T-helper 22 cell (primary cell): ENCODE measurements around the gene RICTOR.

Source experiments
- DNase-seq: peaks from one replicate; pipeline ENCODE4 v3.0.0-alpha.2; 2020; ENCODE audit warnings: low read depth

RICTOR gene

DNA sequence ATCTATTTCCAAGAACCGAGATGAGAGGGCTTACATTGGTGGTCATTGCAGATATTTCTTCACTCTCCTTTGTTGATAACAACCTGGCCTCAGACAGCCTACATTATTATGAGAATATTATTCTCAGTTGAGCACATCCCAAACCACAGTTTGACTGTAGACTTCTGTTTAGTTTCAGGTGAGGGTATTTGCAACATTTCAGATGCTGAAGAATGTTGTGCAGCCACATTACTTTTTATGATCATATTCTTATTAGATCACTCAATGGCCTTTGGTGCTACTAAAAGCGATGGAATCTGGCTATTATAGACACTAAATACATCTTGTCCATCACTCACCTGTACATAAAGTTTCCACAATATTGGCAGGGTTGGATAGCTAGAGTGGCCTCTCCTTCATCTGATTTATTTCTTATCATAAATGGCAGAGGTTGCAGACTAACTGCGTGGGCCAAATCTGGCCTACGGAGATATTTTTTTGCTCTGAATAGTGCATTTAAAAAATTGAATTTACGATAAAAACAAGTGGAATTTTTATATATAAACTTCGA lies 26.2 kb upstream of the RICTOR start:
- DNase-seq, result no peak

DNA sequence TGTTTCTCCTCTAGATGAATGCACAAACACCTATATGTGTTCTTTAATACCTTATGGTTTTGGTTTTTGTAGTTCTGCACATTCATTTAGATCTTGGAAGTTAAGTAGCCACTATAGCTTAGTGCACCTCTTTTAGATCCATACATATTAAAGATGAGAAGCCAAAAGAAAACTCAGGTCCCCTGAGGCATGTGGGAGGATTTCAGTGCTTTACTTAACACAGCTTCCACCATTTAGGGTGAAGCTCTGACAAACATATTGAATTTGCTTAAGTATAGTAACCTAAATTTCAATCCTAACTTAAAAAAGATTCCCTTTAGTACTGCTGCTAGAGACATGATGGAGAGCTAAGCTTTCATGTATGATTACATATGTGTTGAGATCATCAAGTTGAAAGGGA lies 25.6 kb upstream of the RICTOR start:
- no peak for DNase-seq

DNA sequence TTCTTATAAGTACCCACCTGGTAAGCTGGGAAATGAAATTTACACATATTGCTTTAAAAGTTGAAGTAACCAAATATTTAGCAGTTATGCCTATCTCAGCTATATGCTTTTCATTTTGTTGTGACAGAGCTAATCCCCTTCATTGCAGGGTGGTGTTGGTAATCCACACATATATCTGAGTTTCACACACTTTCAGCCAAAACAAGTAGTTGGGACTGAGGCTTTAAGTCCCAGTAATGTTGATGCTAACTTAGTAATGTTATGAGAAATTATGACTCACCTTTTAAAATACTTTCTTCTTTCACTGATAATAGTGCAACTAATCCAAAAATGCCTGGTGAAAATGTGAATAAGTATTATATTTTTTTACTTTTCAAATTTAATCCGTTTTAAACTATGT lies 19.2 kb upstream of the RICTOR start:
- no peak for DNase-seq

DNA sequence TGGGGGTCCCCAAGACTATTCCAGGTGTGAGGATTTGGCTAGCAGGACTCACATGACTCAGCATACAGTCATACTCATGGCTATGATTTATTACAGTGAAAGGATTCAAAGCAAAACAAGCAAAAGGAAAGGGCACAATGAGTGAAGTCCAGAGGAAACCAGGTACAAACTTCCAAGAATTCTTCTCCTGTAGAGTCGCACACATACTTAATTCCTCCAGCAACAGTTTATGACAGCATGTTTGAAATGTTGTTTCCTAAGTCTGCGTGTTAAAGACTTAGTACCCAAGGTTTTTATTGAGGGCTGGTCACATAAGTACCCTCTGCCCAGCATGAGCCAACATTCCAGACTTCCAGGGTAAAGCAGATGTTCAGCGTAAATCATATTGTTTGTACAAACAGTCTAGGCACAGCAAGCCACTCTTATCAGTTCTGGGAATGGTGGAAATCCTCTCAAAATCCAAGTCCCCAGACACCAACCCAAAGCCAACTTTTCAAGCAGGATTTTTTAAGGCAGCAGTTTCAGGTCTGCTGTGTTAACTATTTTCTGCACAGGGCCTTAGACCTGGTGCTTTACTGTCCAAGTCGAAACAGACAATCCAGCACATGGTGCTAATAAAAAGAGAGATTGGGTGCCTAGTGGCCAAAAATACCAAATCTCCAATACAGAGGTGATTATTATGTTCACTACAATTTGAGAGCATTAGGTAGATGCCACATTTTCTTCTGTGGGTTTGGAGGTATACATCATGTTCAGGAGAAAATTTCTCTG lies 18.6 kb upstream of the RICTOR start:
- no peak for DNase-seq

DNA sequence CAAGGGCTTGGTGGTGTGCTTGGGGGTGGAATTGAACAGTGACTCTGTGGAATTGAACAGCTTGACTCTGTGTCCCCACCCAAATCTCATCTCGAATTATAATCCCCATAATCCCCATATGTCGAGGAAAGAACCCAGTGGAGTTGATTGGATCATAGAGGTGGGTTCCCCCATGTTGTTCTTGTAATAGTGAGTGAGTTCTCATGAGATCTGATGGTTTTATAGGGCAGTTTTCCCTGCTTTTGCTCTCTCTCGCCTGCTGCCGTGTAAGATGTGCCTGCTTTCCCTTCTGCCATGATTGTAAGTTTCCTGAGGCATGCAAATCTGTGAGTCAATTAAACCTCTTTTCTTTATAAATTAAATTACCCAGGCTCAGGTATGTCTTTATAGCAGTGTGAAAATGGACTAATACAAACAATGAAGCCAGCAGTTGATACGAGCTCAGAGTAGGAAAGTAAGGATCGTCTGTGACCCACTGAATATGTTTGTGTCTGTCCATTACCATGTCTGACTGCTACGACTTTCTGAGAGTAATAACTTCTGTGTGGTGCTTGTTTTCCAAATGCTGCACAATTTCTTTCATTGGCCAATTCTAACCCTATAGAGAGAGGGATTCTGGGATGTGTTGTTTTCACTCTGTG lies 17.9 kb upstream of the RICTOR start:
- DNase-seq, result no peak

DNA sequence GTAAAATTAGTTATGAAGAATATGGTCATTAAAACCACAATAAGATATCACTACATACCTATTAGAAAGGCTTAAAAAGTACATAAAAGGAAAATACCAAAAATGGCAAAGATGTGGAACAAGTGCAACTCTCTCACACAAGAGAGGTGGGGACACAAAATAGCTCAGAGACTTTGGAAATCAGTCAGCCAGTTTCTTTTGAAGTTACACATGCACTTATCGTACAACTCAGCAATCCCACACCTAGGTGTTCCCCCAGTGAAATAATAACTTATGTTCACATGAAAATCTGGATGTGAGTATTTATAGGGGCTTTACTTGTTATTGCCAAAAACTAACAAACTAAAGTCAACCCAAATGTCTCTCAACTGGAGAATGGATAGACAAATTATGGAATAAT lies 9.8 kb upstream of the RICTOR start:
- DNase-seq, result no peak

DNA sequence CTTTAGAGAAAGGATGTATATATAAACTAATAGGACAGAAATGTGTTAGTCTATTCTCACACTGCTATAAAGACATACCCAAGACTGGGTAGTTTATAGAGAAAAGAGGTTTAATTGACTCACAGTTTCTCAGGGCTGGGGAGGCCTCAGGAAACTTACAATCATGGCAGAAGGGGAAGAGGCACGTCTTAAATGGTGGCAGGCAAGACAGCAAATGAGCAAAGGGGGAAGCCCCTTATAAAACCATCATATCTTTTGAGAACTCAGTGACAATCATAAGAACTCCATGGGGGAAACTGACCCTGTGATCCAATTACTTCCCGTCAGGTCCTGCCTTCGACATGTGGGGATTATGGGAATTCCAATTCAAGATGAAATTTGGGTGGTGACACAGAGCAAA lies 8.8 kb upstream of the RICTOR start:
- DNase-seq, result no peak

DNA sequence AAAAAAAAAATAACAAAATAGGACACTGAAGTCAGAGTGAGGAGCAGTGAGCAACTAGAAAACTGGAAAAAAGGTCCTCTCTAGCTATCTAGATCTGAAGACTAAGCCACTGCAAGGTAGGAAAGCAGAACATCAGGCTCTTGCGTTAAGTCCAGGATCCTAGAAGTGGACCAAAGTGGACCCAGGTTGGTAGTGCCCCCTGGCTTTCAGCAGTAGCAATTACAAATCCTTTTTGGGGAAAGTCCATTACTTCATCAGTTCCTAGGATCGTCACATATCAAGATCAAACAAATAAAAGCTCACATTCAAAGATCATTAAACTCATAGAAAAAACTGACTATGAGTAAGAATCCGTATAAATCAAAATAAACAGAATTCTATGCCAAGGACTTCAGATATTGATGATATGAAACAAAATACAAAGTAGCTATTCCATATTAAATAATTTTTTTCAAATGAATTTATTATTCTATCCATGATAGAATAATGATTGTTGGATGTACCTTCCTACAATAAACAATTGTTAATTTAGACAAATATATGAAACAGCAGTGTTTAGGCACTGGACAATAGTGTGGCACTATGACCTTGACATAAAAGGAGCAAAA lies 6.5 kb upstream of the RICTOR start:
- DNase-seq, result no peak

DNA sequence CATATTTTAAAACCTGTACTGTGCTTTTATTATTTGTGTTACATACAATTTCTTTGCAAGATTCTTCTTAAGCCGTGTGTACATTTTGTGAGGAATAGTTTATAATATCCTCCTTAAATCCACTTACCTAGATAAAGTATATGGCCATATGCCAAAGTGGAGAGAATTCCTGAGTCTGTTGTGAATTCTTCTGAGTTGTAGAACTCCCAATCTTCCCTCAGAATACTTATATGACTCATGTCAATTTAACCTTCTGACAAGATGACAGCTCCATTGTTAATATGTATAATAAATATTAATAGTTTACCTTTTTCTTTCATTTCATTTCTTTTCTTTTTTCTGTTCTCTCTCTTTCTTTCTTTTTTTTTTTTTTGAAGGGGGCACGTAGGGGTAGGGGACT lies 6.0 kb upstream of the RICTOR start:
- DNase-seq, result no peak

DNA sequence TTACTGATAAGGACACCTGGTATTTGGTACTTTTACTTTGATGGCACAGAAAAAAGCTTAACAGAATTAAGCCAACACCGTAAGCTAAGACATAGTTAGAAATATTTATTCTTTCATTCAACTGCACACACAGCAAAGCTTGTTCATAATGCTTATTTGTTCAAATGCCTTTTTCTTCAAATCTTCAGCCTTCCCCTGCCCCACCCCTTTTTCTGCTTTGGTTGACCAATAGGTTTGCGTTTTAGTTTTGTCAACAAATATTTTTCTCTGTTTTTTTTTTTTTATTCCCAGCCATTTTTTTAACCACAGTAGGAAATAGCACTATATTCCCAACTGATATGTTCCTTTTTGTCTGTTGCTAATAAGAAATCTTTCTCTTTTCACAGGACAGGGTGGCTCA lies 4.9 kb upstream of the RICTOR start:
- DNase-seq, result no peak

DNA sequence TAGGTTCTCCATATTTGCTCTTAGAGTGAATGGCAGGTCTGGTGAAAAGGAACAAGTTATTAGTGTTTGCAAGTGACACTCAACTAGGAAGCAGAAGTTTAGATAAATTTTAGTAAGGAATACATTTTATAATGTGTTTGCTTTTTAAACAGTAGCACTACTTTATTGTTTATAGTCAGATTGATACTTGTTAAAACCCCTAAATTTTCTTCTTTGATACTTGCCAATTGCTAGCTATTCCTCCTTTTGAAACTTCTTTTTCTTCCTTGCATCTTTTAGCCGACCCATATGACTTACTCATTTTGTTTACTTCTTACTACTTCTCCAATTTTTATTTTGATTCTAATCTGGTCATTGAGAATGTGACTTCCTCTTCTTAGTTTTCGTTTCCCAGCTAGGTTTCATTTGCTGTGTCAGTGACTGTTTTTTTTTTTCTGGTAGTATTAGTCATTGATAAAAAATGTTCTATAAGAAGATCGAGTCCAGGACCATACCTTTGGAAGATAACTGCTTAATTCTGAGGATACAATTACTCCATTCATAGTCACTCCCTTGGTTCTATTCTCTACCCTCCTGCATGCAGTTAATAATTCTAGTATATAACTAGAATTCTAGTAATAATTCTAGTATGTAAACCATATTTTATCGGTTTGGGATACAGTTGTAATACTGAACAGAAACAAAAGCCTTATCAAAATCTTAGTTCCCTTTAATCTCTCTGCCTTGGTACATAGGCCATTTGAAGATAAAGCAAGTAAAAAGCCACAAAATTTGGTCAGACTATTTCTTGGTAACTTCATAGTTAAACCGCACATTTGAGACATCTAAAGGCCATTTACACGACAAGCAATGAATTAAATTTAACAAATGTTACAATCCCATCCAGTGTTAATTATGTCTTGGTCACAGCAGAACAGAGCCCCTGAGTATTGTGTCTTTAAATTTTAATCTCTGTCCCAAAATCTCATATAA lies 2.8 kb upstream of the RICTOR start:
- no peak for DNase-seq

DNA sequence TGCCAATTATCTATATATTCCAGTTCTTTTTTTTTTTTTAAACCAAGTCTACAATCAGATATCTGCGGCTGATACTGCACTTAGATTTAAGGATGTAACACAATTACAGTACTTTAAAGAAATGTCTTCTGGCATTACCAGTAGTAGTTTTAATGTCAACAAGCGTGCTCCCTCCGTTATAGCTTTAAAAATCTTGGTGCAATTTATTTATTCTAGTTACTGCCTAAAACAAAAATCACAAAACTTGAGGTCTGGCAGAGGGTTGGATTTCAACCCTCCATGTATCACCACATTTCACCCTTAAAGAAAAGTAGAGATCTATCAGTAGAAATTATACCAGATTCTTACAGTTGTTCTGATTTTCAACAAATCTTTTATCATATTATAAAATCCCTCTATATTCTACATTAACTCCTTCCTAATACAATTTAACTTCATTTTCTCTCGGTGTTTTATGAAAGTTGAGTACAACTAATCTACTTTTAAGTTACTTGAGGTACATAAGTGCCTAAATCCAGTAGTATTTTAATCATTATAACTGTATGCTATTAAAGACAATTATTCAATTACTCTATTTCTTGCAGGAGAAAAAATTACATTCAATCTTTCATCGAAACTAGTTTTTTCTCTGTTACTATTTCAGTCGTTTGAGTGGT lies 2.0 kb upstream of the RICTOR start:
- no peak for DNase-seq

DNA sequence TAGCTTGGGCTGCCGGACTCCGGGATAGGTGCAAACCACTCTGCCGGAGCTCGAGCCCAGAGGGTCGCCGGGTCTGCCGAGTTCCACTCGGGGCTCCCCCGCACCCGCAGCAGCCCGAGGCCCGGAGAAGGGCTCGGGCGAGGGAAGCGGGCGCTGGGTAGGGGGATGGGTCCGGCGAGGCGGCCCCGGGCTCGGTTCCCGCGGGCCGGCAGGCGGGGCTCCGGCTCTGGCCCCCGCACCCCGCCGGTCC lies 507 bp downstream of the RICTOR start:
- DNase-seq, result no peak

DNA sequence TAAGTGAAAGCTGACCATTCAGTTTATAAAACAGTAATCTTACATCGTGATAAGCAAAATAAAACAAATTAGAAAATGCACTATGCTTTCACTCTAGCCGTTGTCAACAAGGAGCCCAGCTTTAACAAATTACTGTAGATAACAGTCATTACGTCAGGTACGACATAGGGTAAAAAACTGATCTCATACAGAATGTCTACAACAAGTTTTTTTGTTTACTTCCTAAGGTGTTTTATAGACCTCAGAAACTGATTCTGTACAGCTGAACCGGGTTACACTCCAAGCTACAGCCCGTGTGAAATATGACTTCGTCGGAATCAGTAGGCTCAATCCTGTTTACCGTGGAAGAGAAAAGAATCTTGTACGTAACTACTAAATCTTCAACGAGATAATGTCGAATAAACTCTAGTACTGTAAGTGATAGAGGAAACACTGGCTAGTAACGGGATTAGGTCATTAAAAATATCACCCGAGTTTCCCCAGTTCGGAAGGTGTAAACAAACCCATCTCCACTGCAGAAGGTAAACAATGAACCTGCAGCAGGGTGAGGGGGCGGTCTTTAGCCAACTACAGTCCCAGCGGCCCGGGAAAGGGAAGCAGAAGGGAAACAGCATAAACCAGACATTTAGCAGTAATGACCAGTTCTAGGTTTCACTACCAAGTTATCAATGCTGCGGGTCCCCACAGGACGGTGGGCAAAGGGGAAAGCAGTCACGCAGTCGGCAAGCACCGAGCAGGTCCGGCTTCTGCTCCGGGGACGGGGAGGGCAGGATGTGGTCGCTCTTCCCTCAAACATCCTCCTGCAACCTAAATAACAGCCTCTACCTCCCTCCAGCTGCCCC lies 1.1 kb downstream of the RICTOR start:
- peak; percentile 42 for DNase-seq

DNA sequence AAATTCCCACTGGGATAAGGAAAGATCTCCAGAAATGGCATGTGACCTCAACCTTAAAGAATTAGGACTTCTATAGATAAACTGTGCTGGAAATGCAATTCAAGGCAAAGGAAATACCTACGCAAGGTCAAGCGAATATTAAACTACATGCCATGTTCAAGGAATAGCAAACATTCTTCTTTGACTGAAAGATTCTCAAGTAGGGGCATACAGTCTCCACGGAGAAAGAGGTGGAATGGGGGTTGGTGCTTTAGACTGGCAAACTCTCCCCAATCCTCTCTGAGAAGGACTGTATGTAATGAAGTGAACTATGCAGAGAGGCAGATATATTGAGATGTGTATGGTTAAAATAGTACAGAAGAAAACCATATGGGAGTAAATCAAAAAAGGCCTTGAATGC lies 6.1 kb downstream of the RICTOR start:
- no peak for DNase-seq

DNA sequence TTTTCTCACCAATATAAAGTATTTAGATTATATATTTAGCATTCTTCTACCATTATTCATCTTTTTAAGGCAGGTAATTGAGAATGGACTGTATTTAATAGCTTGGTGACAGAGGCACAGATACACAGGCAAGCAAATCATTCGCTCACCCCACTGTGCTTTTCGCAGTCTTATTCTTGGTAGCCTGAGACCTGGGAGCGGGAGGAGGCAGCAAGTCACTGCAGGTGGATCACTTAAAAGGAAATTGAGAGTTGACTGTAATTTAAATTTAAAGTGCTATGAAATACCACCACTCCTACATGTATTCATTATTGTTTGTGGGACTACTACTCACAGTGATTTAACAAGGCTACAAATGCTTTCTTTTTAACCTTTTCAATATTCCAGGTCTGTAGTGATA lies 9.7 kb downstream of the RICTOR start:
- DNase-seq, result no peak

DNA sequence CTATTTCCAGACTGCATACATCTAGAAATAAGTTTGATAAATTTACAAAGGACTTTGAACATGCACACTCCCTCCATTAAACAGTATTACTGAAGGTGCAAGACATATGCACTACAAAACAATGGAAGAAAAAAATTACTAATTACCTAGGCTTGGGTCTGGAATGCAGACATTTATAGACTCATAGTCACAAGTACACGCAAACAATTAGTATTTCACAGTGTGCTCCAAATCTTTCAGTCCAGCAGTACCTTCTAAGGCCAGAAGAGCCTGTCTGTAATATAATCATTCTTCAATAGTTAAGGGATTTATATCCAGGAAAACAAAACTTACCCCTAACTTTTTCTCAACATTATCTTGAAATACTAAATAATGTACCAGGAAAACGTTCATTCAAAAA lies 11.2 kb downstream of the RICTOR start:
- no peak for DNase-seq

DNA sequence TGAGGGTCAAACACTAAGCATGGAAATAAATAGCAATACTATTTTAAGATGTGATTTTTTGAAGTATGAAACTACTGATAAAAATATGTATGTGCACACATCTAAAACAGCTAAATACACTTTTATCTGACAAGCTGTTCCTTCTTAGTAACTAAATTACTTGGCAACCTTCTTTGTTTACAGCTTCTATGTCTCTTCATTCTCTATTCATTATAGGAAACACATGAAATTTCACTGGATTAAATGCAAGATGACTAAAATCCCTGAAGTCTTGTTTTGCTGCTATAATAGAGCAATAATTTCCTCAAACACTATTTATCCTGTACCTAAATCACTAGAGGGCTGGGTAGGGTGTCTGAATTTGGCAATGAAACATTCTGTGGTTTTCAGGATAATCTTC lies 11.7 kb downstream of the RICTOR start:
- DNase-seq, result no peak

DNA sequence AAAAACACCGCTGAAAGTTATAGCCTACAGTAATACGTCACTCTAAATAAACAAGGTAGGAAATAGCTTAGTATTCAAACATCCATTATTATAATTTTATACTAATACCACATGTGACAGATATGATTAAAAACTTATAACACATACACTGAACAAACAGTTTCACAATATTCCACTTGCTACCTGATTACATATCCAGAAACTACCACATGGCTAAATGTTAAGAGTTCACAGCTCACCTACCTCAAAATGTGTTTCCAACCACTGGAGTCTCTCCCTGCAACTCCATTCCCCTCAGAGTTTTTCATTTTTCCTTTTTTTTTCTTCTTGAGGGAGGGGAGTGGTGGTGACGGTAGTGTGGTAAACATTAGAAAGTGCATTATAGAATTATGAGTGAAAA lies 12.1 kb downstream of the RICTOR start:
- no peak for DNase-seq

DNA sequence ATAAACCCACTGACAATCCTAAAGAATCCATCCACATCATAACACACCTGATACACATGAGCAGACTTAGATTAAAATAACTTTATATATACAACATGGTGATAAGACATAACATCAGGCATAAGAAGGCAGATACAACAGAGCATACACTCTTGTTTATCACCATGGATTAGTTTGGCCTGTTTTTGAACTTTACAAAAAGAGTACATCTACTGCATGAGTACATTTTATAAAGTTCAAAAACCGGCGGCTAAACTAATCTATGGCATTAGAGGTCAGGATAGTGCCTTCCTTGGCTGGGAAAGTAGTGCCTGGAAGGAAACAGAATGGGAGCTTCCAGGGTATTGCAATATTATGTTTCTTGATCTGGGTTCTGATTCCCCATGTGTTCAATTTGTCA lies 15.1 kb downstream of the RICTOR start:
- no peak for DNase-seq
